H9 (cell line): ENCODE measurements around the gene KBTBD13. TPM values are rescaled to one million over a fixed set of nuclear protein-coding genes. Genes with fewer than 3 reads are reported as not detected.
"Not testable (repeated sequence)": the region's sequence is repeated elsewhere in the genome, so short reads cannot be mapped to it uniquely, and the experiment has no call there.

Source experiments
- DNase-seq: peaks from one replicate; pipeline ENCODE4 v3.0.0-alpha.2; 2017
- H2AFZ ChIP-seq: one replicate; pipeline ENCODE4 v1.6.1; 2013; ENCODE audit warnings: mild to moderate bottlenecking, low read length, control low read depth, moderate library complexity
- H2AK5ac ChIP-seq: 2 replicates; pipeline ENCODE4 v1.6.1; 2013; ENCODE audit warnings: low read length, control low read depth, mixed read lengths; ENCODE audit not compliant: insufficient read length
- H2BK120ac ChIP-seq: one replicate; pipeline ENCODE4 v1.6.1; 2013; ENCODE audit warnings: low read depth, mild to moderate bottlenecking, low read length, control low read depth, inconsistent platforms; ENCODE audit not compliant: poor library complexity, severe bottlenecking
- H2BK12ac ChIP-seq: 2 replicates; pipeline ENCODE4 v1.6.1; 2013; ENCODE audit warnings: low read length, control low read depth, mixed read lengths, low read depth; ENCODE audit not compliant: insufficient read length
- H2BK15ac ChIP-seq: 2 replicates; pipeline ENCODE4 v1.6.1; 2013; ENCODE audit warnings: low read depth, low read length, control low read depth
- H2BK20ac ChIP-seq: one replicate; pipeline ENCODE4 v1.6.1; 2013; ENCODE audit warnings: low read depth, mild to moderate bottlenecking, low read length, control low read depth, inconsistent platforms; ENCODE audit not compliant: poor library complexity, severe bottlenecking
- H2BK5ac ChIP-seq: 2 replicates; pipeline ENCODE4 v1.6.1; 2013; ENCODE audit warnings: low read length, control low read depth, mixed read lengths; ENCODE audit not compliant: insufficient read length
- H3K14ac ChIP-seq: 2 replicates; pipeline ENCODE4 v1.6.1; 2013; ENCODE audit warnings: low read length, control low read depth; ENCODE audit not compliant: insufficient read depth
- H3K18ac ChIP-seq: 2 replicates; pipeline ENCODE4 v1.6.1; 2013; ENCODE audit warnings: low read depth, mild to moderate bottlenecking, mixed read lengths, low read length, control low read depth; ENCODE audit not compliant: insufficient read length
- H3K23ac ChIP-seq: 2 replicates; pipeline ENCODE4 v1.6.1; 2013; ENCODE audit warnings: low read length, control low read depth, mixed read lengths, low read depth; ENCODE audit not compliant: insufficient read length
- H3K23me2 ChIP-seq: 2 replicates; pipeline ENCODE4 v1.6.1; 2013; ENCODE audit warnings: low read depth, mild to moderate bottlenecking, mixed read lengths, low read length, control low read depth; ENCODE audit not compliant: insufficient read length, poor library complexity, severe bottlenecking
- H3K27ac ChIP-seq: 2 replicates; pipeline ENCODE4 v1.5.1; 2013; ENCODE audit warnings: low read length, control low read depth, mixed read lengths, low read depth; ENCODE audit not compliant: insufficient read length
- H3K27me3 ChIP-seq: 2 replicates; pipeline ENCODE4 v1.6.1; 2013; ENCODE audit warnings: low read length, control low read depth, inconsistent platforms; ENCODE audit not compliant: insufficient read depth
- H3K4ac ChIP-seq: 2 replicates; pipeline ENCODE4 v1.6.1; 2013; ENCODE audit warnings: low read depth, mild to moderate bottlenecking, control low read depth, inconsistent platforms, low read length, moderate library complexity
- H3K4me1 ChIP-seq: 2 replicates; pipeline ENCODE4 v1.6.1; 2013; ENCODE audit warnings: low read length, control low read depth, inconsistent platforms; ENCODE audit not compliant: insufficient read depth
- H3K4me2 ChIP-seq: 2 replicates; pipeline ENCODE4 v1.6.1; 2013; ENCODE audit warnings: low read length, control low read depth, mixed read lengths; ENCODE audit not compliant: insufficient read length, insufficient read depth
- H3K56ac ChIP-seq: 2 replicates; pipeline ENCODE4 v1.6.1; 2013; ENCODE audit warnings: low read depth, mild to moderate bottlenecking, mixed read lengths, low read length, control low read depth; ENCODE audit not compliant: insufficient read length
- H3K79me1 ChIP-seq: 2 replicates; pipeline ENCODE4 v1.6.1; 2013; ENCODE audit warnings: low read depth, mild to moderate bottlenecking, moderate library complexity, low read length, control low read depth, inconsistent platforms; ENCODE audit not compliant: insufficient read depth, poor library complexity, severe bottlenecking
- H3K79me2 ChIP-seq: 2 replicates; pipeline ENCODE4 v1.6.1; 2013; ENCODE audit warnings: low read length, control low read depth, inconsistent platforms; ENCODE audit not compliant: insufficient read depth
- H3K9ac ChIP-seq: 2 replicates; pipeline ENCODE4 v1.6.1; 2013; ENCODE audit warnings: low read length, control low read depth, mixed read lengths; ENCODE audit not compliant: insufficient read length; ENCODE audit errors: extremely low read depth
- H3K9me3 ChIP-seq: one replicate; pipeline ENCODE4 v1.6.1; 2013; ENCODE audit warnings: low read depth, low read length, inconsistent platforms; ENCODE audit not compliant: control insufficient read depth
- H3T11ph ChIP-seq: one replicate; pipeline ENCODE4 v1.6.1; 2013; ENCODE audit warnings: mild to moderate bottlenecking, low read length, control low read depth, inconsistent platforms
- H4K20me1 ChIP-seq: one replicate; pipeline ENCODE4 v1.6.1; 2013; ENCODE audit not compliant: control insufficient read depth, insufficient read length, insufficient read depth
- H4K5ac ChIP-seq: 2 replicates; pipeline ENCODE4 v1.6.1; 2013; ENCODE audit warnings: low read depth, mild to moderate bottlenecking, mixed read lengths, low read length, control low read depth; ENCODE audit not compliant: insufficient read length
- H4K8ac ChIP-seq: replicated peaks from 2 replicates; pipeline ENCODE4 v1.6.1; 2013; ENCODE audit warnings: low read length, control low read depth, mixed read lengths, low read depth; ENCODE audit not compliant: insufficient read length
- H4K91ac ChIP-seq: 2 replicates; pipeline ENCODE4 v1.6.1; 2013; ENCODE audit warnings: low read depth, mild to moderate bottlenecking, moderate library complexity, mixed read lengths, low read length, control low read depth; ENCODE audit not compliant: insufficient read length
- H3K27ac Mint-ChIP-seq, 3 experiments: 2 replicates in 2 of 3; 3 replicates in 1 of 3; pipeline ENCODE4 v1.8.0; 2020 to 2021; ENCODE audit warnings: mixed read lengths in 3 of 3, mild to moderate bottlenecking in 1 of 3, moderate library complexity in 1 of 3
- H3K27me3 Mint-ChIP-seq: 2 replicates; pipeline ENCODE4 v1.8.0; 2021; ENCODE audit warnings: low read depth, mild to moderate bottlenecking, moderate library complexity, mixed read lengths
- H3K36me3 Mint-ChIP-seq, 3 experiments: 2 replicates in 2 of 3; 3 replicates in 1 of 3; pipeline ENCODE4 v1.8.0; 2020 to 2021; ENCODE audit warnings: low read depth in 3 of 3, mixed read lengths in 3 of 3; ENCODE audit not compliant: insufficient read depth in 1 of 3
- H3K4me1 Mint-ChIP-seq, 2 experiments: 2 replicates each; pipeline ENCODE4 v1.8.0; 2020; ENCODE audit warnings: mixed read lengths in 2 of 2
- H3K4me3 Mint-ChIP-seq, 2 experiments: 2 replicates in 1 of 2; 3 replicates in 1 of 2; pipeline ENCODE4 v1.8.0; 2020 to 2021; ENCODE audit warnings: mild to moderate bottlenecking in 2 of 2, mixed read lengths in 2 of 2, moderate library complexity in 1 of 2
- H3K9me3 Mint-ChIP-seq, 2 experiments: 2 replicates in 1 of 2; 3 replicates in 1 of 2; pipeline ENCODE4 v1.8.0; 2020; ENCODE audit warnings: mild to moderate bottlenecking in 2 of 2, mixed read lengths in 2 of 2, moderate library complexity in 1 of 2
- WGBS: extraction: QIAGEN DNeasy Blood & Tissue Kit; methylation state at CpG from one replicate; pipeline ENCODE4 v1.1.7; 2013; ENCODE audit warnings: missing lambda C conversion rate, low lambda C conversion rate, mixed read lengths; ENCODE audit not compliant: insufficient read length; ENCODE audit errors: extremely low coverage; 5-methylcytosine and 5-hydroxymethylcytosine counted together
- total RNA-seq: library from RNA; stranded (reverse); gene quantifications from 2 replicates; pipeline ENCODE4 v1.2.1, GENCODE V29; 2021
- TF ChIP-seq, protein P1 (sequence below): fragments of 200-600 bp; sonication (generic); conservative IDR thresholded peaks from 3 replicates; pipeline ENCODE4 v1.8.0; 2021; ENCODE audit warnings: antibody characterized with exemption, mild to moderate bottlenecking

Gene KBTBD13
- total RNA-seq, 1 experiment from 2014 or later = not detected

GRCh38 chr15:65072617-65073016 lies 3.9 kb upstream of the KBTBD13 start:
- no peak overlapping the region for H2BK20ac ChIP-seq
- H2BK120ac ChIP-seq = no peak overlapping the region
- no peaks in the 10 kb centered on the region for H3K27me3 ChIP-seq
- H3K9ac ChIP-seq = no peak overlapping the region
- Mint-ChIP-seq H3K4me3 (no peak overlapping the region), H3K4me1 (peaks cover 13 to 16% of the 10 kb centered on the region in 2 experiments), H3K36me3 (peaks cover 0 to 1% (median 0%) of the 10 kb centered on the region in 3 experiments; a peak in 3 of 7 replicates), H3K27ac (no peak overlapping the region), H3K27me3 (peaks cover 12% of the 10 kb centered on the region), H3K9me3 (peaks cover 3 to 10% of the 10 kb centered on the region in 2 experiments; a peak in 3 of 5 replicates)
- H3K4ac ChIP-seq = no peak overlapping the region
- no peak overlapping the region for H4K91ac ChIP-seq
- no peaks in the 10 kb centered on the region for H3K79me1 ChIP-seq
- H3K4me2 ChIP-seq = no peak overlapping the region
- no peak overlapping the region for H3T11ph ChIP-seq
- no peaks in the 10 kb centered on the region for H3K79me2 ChIP-seq
- TF ChIP-seq, protein P1, sequence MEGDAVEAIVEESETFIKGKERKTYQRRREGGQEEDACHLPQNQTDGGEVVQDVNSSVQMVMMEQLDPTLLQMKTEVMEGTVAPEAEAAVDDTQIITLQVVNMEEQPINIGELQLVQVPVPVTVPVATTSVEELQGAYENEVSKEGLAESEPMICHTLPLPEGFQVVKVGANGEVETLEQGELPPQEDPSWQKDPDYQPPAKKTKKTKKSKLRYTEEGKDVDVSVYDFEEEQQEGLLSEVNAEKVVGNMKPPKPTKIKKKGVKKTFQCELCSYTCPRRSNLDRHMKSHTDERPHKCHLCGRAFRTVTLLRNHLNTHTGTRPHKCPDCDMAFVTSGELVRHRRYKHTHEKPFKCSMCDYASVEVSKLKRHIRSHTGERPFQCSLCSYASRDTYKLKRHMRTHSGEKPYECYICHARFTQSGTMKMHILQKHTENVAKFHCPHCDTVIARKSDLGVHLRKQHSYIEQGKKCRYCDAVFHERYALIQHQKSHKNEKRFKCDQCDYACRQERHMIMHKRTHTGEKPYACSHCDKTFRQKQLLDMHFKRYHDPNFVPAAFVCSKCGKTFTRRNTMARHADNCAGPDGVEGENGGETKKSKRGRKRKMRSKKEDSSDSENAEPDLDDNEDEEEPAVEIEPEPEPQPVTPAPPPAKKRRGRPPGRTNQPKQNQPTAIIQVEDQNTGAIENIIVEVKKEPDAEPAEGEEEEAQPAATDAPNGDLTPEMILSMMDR = no peak
- no peaks in the 10 kb centered on the region for H3K23me2 ChIP-seq
- no peak overlapping the region for H2AFZ ChIP-seq
- no peak for DNase-seq
- no peak overlapping the region for H3K23ac ChIP-seq
- H3K56ac ChIP-seq = no peak overlapping the region
- H4K20me1 ChIP-seq = no peaks in the 10 kb centered on the region
- H4K8ac ChIP-seq = no peak overlapping the region
- H3K27ac ChIP-seq = no peak overlapping the region
- H3K18ac ChIP-seq = no peak overlapping the region
- no CpG with 5 or more reads among the region's 3 CpGs for WGBS
- no peak overlapping the region for H3K14ac ChIP-seq
- H3K9me3 ChIP-seq = no peaks in the 10 kb centered on the region
- no peak overlapping the region for H4K5ac ChIP-seq
- no peak overlapping the region for H2AK5ac ChIP-seq
- no peaks in the 10 kb centered on the region for H3K4me1 ChIP-seq
- H2BK15ac ChIP-seq = no peak overlapping the region
- no peak overlapping the region for H2BK5ac ChIP-seq
- no peak overlapping the region for H2BK12ac ChIP-seq

- not testable (repeated sequence) for H3K4me1 ChIP-seq, H3K56ac ChIP-seq, H3K23me2 ChIP-seq, H4K5ac ChIP-seq, H2BK20ac ChIP-seq, H4K91ac ChIP-seq, H3K18ac ChIP-seq, H3K27ac ChIP-seq, H3K9me3 Mint-ChIP-seq, H4K8ac ChIP-seq, H3K9ac ChIP-seq, H2AFZ ChIP-seq, H3K36me3 Mint-ChIP-seq, H3K14ac ChIP-seq, H4K20me1 ChIP-seq, H2BK5ac ChIP-seq, H3T11ph ChIP-seq, H3K4me3 Mint-ChIP-seq, H3K23ac ChIP-seq, H2AK5ac ChIP-seq, H2BK12ac ChIP-seq, H3K79me1 ChIP-seq, H3K4me2 ChIP-seq, DNase-seq, H3K27ac Mint-ChIP-seq, H3K9me3 ChIP-seq, H3K27me3 ChIP-seq, H2BK15ac ChIP-seq, H3K4ac ChIP-seq, H2BK120ac ChIP-seq, H3K79me2 ChIP-seq
- Mint-ChIP-seq H3K27me3 (peaks cover 18% of the 10 kb centered on the region), H3K4me1 (peaks cover 10 to 17% of the 10 kb centered on the region in 2 experiments)
- WGBS = no CpG with 5 or more reads among the region's 22 CpGs
These were observed 1.6 kb upstream of the KBTBD13 start for GRCh38 chr15:65074946-65075345.
